Gastroesophageal sphincter (tissue), 3 donors: ENCODE data around the gene KCNMA1.

Experiments used
- CTCF ChIP-seq, 4 experiments: fragments of 200-600 bp in 2 of 4; fragments of 450-650 bp in 2 of 4; sonication (generic) in 1 of 4; IDR thresholded peaks; one replicate each; pipeline ENCODE4 v1.5.1; 2017 to 2019; ENCODE audit warnings: antibody characterized with exemption in 4 of 4, mild to moderate bottlenecking in 2 of 4, moderate library complexity in 2 of 4
- POLR2A ChIP-seq, 2 donors: fragments of 450-650 bp; IDR thresholded peaks; one replicate each; pipeline ENCODE4 v1.6.1; 2017; ENCODE audit warnings: antibody characterized with exemption in 2 of 2, mild to moderate bottlenecking in 2 of 2, moderate library complexity in 1 of 2
- POLR2AphosphoS5 ChIP-seq: sonication (generic); formaldehyde crosslinking; IDR thresholded peaks from one replicate; pipeline ENCODE4 v1.6.1; 2017; ENCODE audit warnings: antibody characterized with exemption

GRCh38 chr10:77180794-77181193 lies 456.8 kb downstream of the KCNMA1 start:
- TF ChIP-seq CTCF (IDR thresholded peaks at IDR 0.05) (no peak), POLR2A (IDR thresholded peaks at IDR 0.05) (no peak), POLR2AphosphoS5 (no peak)
